ENCODE results near the gene NBPF6.
"Not testable (repeated sequence)": the region's sequence is repeated elsewhere in the genome, so short reads cannot be mapped to it uniquely, and the experiment has no call there.

The NBPF6 gene, protein sequence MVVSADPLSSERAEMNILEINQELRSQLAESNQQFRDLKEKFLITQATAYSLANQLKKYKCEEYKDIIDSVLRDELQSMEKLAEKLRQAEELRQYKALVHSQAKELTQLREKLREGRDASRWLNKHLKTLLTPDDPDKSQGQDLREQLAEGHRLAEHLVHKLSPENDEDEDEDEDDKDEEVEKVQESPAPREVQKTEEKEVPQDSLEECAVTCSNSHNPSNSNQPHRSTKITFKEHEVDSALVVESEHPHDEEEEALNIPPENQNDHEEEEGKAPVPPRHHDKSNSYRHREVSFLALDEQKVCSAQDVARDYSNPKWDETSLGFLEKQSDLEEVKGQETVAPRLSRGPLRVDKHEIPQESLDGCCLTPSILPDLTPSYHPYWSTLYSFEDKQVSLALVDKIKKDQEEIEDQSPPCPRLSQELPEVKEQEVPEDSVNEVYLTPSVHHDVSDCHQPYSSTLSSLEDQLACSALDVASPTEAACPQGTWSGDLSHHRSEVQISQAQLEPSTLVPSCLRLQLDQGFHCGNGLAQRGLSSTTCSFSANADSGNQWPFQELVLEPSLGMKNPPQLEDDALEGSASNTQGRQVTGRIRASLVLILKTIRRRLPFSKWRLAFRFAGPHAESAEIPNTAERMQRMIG

DNA sequence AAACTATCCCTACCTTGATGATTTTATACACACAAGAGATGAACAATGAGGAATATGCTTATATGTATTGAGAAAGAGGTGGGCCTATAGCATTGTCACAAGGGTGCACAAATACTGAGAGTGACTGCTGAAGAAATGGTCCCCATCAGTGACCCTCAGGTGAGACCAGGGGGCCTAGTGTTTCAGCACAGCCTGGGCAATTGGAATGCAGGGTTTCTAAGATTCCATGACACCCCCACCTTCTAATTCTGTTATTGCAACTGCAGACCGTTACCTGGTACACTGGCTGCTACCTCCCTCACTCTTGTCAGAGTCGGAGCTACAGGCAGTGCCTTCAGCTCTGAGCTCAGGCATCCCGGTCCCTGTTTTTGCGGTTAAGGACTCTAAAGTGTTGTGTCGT lies at the start of gene NBPF6:
NBPF6 (plus strand) TSS at position 301 of the 400 bp plus-strand sequence. CDS start 259 bp downstream, outside the sequence.
- not testable (repeated sequence) for H3K36me3 ChIP-seq (ENCODE audit: control insufficient read depth, insufficient read depth, low read length); H3K9me3 ChIP-seq (ENCODE audit: control insufficient read depth, insufficient read depth, low read length); H3K9ac ChIP-seq (ENCODE audit: low read depth, low read length); H3K4me1 ChIP-seq (ENCODE audit: control insufficient read depth, insufficient read depth, low read length); H3K4me3 ChIP-seq (ENCODE audit: low read depth, low read length); H3K27me3 ChIP-seq (ENCODE audit: control insufficient read depth, insufficient read depth, low read length)

DNA sequence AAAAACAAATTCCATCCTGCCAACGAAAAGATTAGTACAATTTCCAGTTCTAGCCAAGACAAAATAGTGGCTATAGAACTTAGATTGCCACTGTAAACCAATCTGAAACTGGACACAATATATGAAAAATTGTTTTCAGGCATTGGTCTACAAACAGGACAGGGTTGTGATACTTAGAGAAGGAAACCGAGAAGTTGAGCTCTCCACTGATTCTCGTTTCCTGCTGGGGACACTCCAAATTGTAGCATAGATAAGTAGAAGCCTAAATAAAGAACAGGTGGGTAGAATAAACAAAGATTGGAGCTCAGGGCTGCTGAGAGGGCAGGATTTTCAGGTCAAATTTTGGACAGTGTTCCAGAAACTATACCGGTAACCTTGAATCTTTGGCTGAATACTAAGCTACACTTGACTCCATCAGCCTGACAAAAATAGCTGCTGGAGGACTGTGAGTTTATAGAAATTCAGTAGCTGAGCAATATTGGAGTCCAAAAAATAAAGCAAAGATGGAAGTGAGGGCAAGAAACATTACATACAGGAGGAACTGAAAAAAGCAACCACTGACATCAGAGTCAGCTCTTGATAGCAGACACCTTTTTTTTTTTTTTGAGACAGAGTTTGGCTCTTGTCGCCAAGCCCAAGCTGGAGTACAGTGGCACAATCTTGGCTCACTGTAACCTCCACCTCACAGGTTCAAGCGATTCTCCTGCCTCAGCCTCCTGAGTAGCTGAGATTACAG lies 38.9 kb upstream of the NBPF6 start:
- H3K9me3 ChIP-seq (ENCODE audit: control insufficient read depth, insufficient read depth, low read length); H3K4me1 ChIP-seq (ENCODE audit: control insufficient read depth, insufficient read depth, low read length); H3K27me3 ChIP-seq (ENCODE audit: control insufficient read depth, insufficient read depth, low read length); H3K36me3 ChIP-seq (ENCODE audit: control insufficient read depth, insufficient read depth, low read length); H3K9ac ChIP-seq (ENCODE audit: low read depth, low read length); H3K4me3 ChIP-seq (ENCODE audit: low read depth, low read length): not testable (repeated sequence)

DNA sequence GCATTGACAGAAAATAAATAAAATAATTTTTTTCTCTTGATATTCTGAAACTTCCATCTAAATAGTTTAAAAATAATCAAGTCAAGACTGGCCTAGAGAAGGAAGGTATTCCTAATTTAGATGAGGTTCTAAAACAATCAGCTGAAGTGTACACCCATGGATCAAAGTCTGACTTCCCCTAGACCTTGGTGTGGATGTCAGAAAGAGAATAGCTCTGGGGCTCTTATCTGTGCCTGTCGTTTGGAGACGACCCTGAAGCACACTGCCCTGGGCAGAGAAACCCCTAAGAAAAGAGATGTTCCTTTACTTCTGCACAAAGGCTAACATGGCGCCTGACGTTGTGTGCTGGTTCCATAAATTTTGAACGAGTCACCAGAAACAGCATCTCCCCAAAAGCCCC lies 30.0 kb upstream of the NBPF6 start:
- not testable (repeated sequence) for H3K27me3 ChIP-seq (ENCODE audit: control insufficient read depth, insufficient read depth, low read length); H3K9ac ChIP-seq (ENCODE audit: low read depth, low read length); H3K9me3 ChIP-seq (ENCODE audit: control insufficient read depth, insufficient read depth, low read length); H3K36me3 ChIP-seq (ENCODE audit: control insufficient read depth, insufficient read depth, low read length); H3K4me1 ChIP-seq (ENCODE audit: control insufficient read depth, insufficient read depth, low read length); H3K4me3 ChIP-seq (ENCODE audit: low read depth, low read length)

DNA sequence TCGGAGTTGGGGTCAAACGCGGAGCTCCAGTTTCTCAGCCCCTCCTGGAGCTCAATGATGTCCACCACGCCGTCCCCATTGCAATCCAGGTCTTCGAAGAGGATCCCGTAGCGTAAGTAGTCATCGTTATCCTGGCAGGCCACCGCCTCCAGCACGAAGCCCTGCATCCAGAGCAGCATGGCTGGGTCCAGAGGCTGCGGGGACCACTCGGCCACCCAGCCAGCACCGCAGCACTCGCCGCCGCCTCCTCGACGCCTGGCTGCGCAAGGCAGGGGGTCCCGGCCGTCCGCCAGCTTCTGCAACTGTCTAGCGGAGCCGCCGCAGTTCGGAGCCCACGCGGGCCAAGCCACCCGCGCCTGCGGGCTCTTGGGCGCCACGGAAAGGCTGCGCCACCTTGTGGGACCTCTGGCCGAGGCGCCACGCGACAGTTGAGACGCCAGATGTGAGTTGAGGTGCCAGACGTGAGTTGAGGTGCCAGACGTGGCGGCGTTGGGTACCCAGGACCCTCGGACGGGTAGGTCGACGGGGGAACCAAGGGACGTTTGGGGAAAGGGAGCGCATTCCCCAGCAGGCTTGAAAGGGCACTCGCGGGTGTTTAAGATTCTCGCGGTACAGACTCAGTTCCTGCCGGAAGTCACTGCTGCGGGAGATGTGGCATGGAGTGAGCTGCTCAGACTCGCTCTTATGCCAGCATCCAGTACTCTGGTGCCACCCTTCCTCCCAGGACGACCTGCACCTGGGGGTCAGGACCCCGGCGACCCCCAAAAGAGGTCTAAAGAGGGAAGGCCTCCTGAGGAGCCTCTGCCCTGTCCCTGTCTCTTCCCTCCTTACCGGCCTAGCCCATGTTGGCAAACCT lies 28.9 kb upstream of the NBPF6 start:
- H3K9me3 ChIP-seq (ENCODE audit: control insufficient read depth, insufficient read depth, low read length); H3K9ac ChIP-seq (ENCODE audit: low read depth, low read length); H3K36me3 ChIP-seq (ENCODE audit: control insufficient read depth, insufficient read depth, low read length); H3K4me1 ChIP-seq (ENCODE audit: control insufficient read depth, insufficient read depth, low read length); H3K27me3 ChIP-seq (ENCODE audit: control insufficient read depth, insufficient read depth, low read length); H3K4me3 ChIP-seq (ENCODE audit: low read depth, low read length): not testable (repeated sequence)

DNA sequence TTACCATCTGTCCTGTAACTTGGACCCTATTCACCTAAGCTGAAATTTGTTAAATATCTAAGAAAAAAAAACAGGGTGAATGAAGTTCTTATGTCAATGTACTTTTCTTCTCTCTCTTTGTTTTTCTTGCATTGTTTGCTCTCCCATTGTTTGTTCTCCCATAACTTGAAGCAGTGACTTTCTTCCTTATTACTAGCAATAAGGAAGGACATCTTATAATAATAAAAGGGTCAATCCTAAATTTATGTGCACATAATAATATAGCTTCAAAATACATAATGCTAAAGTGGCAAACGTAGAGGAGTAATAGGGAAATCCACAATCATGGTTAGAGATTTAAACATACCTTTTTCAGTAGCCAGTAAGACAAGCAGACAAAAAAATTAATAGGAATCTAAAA lies 23.3 kb upstream of the NBPF6 start:
- H3K9ac ChIP-seq (ENCODE audit: low read depth, low read length); H3K27me3 ChIP-seq (ENCODE audit: control insufficient read depth, insufficient read depth, low read length); H3K36me3 ChIP-seq (ENCODE audit: control insufficient read depth, insufficient read depth, low read length): not testable (repeated sequence)

DNA sequence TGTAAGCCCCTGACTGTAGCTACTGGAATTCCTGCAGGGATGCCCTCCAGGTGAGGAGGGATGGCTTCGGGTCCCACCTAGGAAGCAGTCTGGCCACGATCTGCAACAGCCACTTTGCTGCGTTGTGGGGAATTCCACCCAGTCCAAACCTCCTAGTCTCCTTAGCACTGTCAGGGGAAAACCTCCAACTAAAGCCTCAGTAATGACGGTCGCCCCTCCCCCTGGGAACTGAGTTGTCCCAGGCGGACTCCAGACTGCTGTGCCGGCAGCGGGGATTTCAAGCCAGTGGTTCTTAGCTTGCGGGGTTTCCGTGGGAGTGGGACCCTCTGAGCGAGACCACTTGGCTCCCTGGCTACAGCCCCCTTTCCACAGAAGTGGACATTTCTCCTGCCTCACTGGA lies 18.1 kb upstream of the NBPF6 start:
- H3K9me3 ChIP-seq (ENCODE audit: control insufficient read depth, insufficient read depth, low read length): not testable (repeated sequence)

More for the DNA sequence above, 23.3 kb upstream of the NBPF6 start:
- not testable (repeated sequence) for H3K4me1 ChIP-seq (ENCODE audit: control insufficient read depth, insufficient read depth, low read length); H3K9me3 ChIP-seq (ENCODE audit: control insufficient read depth, insufficient read depth, low read length); H3K4me3 ChIP-seq (ENCODE audit: low read depth, low read length)

DNA sequence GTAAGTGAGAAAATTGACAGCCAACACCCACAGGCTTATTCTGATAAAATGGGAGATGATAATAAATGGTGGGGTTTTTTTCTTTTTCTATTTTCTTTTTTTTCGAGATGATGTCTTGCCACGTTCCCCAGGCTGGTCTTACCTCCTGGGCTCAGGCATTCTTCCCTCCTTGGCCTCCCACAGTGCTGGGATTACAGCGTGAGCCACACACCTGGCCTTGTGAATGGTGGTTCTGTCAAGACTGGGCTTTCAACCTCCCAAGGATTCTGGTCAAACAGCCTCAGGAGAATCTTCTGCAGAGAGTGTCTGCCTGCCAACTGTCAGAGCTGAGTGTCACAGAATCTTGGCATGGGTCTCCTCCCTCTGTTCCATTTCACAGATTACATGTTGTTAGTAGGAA lies 16.7 kb upstream of the NBPF6 start:
- H3K36me3 ChIP-seq (ENCODE audit: control insufficient read depth, insufficient read depth, low read length); H3K9ac ChIP-seq (ENCODE audit: low read depth, low read length); H3K4me1 ChIP-seq (ENCODE audit: control insufficient read depth, insufficient read depth, low read length); H3K9me3 ChIP-seq (ENCODE audit: control insufficient read depth, insufficient read depth, low read length); H3K27me3 ChIP-seq (ENCODE audit: control insufficient read depth, insufficient read depth, low read length); H3K4me3 ChIP-seq (ENCODE audit: low read depth, low read length): not testable (repeated sequence)

More for the DNA sequence above, 18.1 kb upstream of the NBPF6 start:
- H3K27me3 ChIP-seq (ENCODE audit: control insufficient read depth, insufficient read depth, low read length); H3K9ac ChIP-seq (ENCODE audit: low read depth, low read length); H3K36me3 ChIP-seq (ENCODE audit: control insufficient read depth, insufficient read depth, low read length); H3K4me3 ChIP-seq (ENCODE audit: low read depth, low read length); H3K4me1 ChIP-seq (ENCODE audit: control insufficient read depth, insufficient read depth, low read length): not testable (repeated sequence)

DNA sequence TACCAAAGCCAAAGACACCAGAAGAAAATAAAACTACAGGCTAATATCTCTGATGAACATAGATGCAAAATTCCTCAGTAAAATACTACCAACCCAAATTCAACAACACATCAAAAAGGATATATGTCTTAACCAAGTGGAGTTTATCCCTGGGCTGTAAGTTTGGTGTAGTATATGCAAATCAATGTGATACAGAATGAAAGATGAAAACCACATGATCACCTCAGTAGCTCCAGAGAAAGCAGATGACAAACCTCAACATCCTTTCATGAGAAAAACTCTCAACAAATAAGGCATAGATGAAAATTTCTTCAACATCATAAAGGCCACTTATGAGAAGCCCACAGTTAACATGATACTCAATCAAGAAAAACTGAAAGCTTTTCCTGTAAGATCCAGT lies 11.6 kb upstream of the NBPF6 start:
- H3K9ac ChIP-seq (ENCODE audit: low read depth, low read length); H3K36me3 ChIP-seq (ENCODE audit: control insufficient read depth, insufficient read depth, low read length); H3K27me3 ChIP-seq (ENCODE audit: control insufficient read depth, insufficient read depth, low read length); H3K4me1 ChIP-seq (ENCODE audit: control insufficient read depth, insufficient read depth, low read length); H3K9me3 ChIP-seq (ENCODE audit: control insufficient read depth, insufficient read depth, low read length); H3K4me3 ChIP-seq (ENCODE audit: low read depth, low read length): not testable (repeated sequence)

DNA sequence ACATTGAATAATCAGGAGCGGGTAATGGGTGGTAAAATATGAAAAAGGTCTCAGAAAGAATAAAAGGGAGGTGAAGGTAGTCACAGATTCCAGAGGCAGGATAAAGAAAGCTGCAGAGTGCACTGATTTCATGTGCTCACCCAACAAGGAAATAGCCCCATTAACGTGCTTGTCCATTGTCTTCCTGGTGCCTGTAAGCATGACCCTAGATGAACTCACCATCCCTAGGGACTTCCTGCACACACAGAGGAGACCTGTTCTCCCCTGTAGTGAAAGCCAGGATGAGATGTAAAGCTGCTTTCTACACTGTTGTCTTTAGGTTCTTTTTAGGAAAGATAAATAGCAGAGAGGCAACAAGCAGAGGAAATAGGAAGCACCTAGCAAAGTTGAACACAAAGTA lies 4.4 kb downstream of the NBPF6 start:
- not testable (repeated sequence) for H3K27me3 ChIP-seq (ENCODE audit: control insufficient read depth, insufficient read depth, low read length); H3K4me1 ChIP-seq (ENCODE audit: control insufficient read depth, insufficient read depth, low read length); H3K36me3 ChIP-seq (ENCODE audit: control insufficient read depth, insufficient read depth, low read length); H3K9ac ChIP-seq (ENCODE audit: low read depth, low read length); H3K9me3 ChIP-seq (ENCODE audit: control insufficient read depth, insufficient read depth, low read length); H3K4me3 ChIP-seq (ENCODE audit: low read depth, low read length)

DNA sequence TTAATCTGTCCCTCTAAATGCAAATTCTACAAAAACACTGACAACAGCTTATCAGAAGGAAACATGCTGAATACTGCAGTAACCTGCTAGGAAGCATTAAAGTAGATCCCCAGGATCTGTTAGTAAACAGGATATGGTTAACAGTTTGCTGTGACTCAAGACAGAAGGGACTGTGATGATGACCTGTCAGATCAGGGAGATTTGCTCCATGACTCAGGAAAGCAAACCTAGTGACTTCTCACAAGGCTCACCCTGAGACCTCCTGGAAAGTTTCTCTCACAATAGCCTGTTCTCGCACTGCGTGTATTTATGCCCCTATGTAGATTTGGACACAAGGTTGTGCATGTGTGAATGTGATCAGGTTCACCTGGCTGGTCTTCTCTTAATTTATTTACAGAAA lies 8.5 kb downstream of the NBPF6 start:
- not testable (repeated sequence) for H3K4me1 ChIP-seq (ENCODE audit: control insufficient read depth, insufficient read depth, low read length); H3K9ac ChIP-seq (ENCODE audit: low read depth, low read length); H3K4me3 ChIP-seq (ENCODE audit: low read depth, low read length); H3K27me3 ChIP-seq (ENCODE audit: control insufficient read depth, insufficient read depth, low read length); H3K36me3 ChIP-seq (ENCODE audit: control insufficient read depth, insufficient read depth, low read length); H3K9me3 ChIP-seq (ENCODE audit: control insufficient read depth, insufficient read depth, low read length)

DNA sequence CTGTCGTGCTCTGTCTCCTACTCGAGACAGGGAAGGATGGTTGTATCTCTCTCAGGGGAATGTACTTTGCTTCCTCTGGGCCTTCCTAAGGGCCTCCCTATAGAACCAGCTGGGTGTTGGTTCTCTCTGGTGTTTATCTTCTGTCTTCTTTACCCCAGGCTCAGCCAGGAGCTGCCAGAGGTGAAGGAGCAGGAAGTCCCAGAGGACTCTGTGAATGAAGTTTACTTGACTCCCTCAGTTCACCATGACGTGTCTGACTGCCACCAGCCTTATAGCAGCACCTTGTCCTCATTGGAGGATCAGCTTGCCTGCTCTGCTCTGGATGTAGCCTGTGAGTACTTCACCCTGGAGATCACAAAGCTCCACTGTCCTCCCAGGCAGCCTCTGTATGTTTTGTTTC lies 11.6 kb downstream of the NBPF6 start:
- H3K9ac ChIP-seq (ENCODE audit: low read depth, low read length); H3K4me3 ChIP-seq (ENCODE audit: low read depth, low read length); H3K36me3 ChIP-seq (ENCODE audit: control insufficient read depth, insufficient read depth, low read length); H3K4me1 ChIP-seq (ENCODE audit: control insufficient read depth, insufficient read depth, low read length); H3K9me3 ChIP-seq (ENCODE audit: control insufficient read depth, insufficient read depth, low read length); H3K27me3 ChIP-seq (ENCODE audit: control insufficient read depth, insufficient read depth, low read length): not testable (repeated sequence)

Data from iPS-15b (cell line).